HepG2 (cell line): ENCODE measurements around the gene PLRG1. TPM values are rescaled to one million over a fixed set of nuclear protein-coding genes. Genes with fewer than 3 reads are reported as not detected.

Source experiments
- CREM ChIP-seq, 2 experiments: sonication (generic) in 1 of 2; formaldehyde crosslinking in 1 of 2; IDR thresholded peaks; 2 replicates each; pipeline versions ENCODE4 v1.4.0 to v1.6.1; 2016 to 2020; ENCODE audit warnings: antibody characterized with exemption in 1 of 2, mild to moderate bottlenecking in 1 of 2, missing genetic modification reagents in 1 of 2
- EP300 ChIP-seq, 3 experiments: sonication (generic) in 1 of 3; formaldehyde crosslinking in 1 of 3; IDR thresholded peaks; 2 replicates each; pipeline versions ENCODE4 v1.5.1 to v1.6.1; 2011 to 2020; ENCODE audit warnings: low read depth in 2 of 3, low read length in 2 of 3, borderline replicate concordance in 1 of 3, improper control_type of control experiment in 1 of 3, mild to moderate bottlenecking in 1 of 3, missing genetic modification reagents in 1 of 3, moderate library complexity in 1 of 3
- FUBP1 ChIP-seq: sonication (generic); formaldehyde crosslinking; IDR thresholded peaks from 2 replicates; pipeline ENCODE4 v1.5.1; 2020; ENCODE audit warnings: missing genetic modification reagents, mild to moderate bottlenecking, borderline replicate concordance
- HNRNPK ChIP-seq: fragments of 200-400 bp; formaldehyde crosslinking; IDR thresholded peaks from 2 replicates; pipeline ENCODE4 v1.6.1; 2018; ENCODE audit warnings: low read length, low read depth, moderate library complexity, mild to moderate bottlenecking; ENCODE audit not compliant: poor library complexity, severe bottlenecking
- JUND ChIP-seq: sonication (generic); formaldehyde crosslinking; IDR thresholded peaks from 2 replicates; pipeline ENCODE4 v1.8.0; 2022; ENCODE audit warnings: mild to moderate bottlenecking, missing genetic modification reagents
- KMT2B ChIP-seq: IDR thresholded peaks from 2 replicates; pipeline ENCODE4 v1.6.1; 2016; ENCODE audit warnings: missing genetic modification reagents, missing compliant biosample characterization
- RERE ChIP-seq: IDR thresholded peaks from 2 replicates; pipeline ENCODE4 v1.6.1; 2016; ENCODE audit warnings: low read depth, missing genetic modification reagents, missing compliant biosample characterization
- SP2 ChIP-seq: sonication (generic); formaldehyde crosslinking; IDR thresholded peaks from 2 replicates; pipeline ENCODE4 v1.5.1; 2020; ENCODE audit warnings: mild to moderate bottlenecking, missing genetic modification reagents
- TFDP2 ChIP-seq: sonication (generic); formaldehyde crosslinking; IDR thresholded peaks from 2 replicates; pipeline ENCODE4 v1.4.0; 2020; ENCODE audit warnings: missing genetic modification reagents
- YEATS4 ChIP-seq: sonication (generic); formaldehyde crosslinking; IDR thresholded peaks from 2 replicates; pipeline ENCODE4 v1.4.0; 2020; ENCODE audit warnings: missing genetic modification reagents, borderline replicate concordance
- ZBTB26 ChIP-seq: IDR thresholded peaks from 2 replicates; pipeline ENCODE4 v1.6.1; 2016; ENCODE audit warnings: missing compliant biosample characterization, missing genetic modification reagents, borderline replicate concordance
- ZNF225 ChIP-seq: sonication (generic); formaldehyde crosslinking; IDR thresholded peaks from 2 replicates; pipeline ENCODE4 v1.4.0; 2020; ENCODE audit warnings: mild to moderate bottlenecking, missing genetic modification reagents
- ZNF317 ChIP-seq: sonication (generic); formaldehyde crosslinking; IDR thresholded peaks from 2 replicates; pipeline ENCODE4 v1.5.0; 2020; ENCODE audit warnings: mild to moderate bottlenecking, missing genetic modification reagents
- ZNF343 ChIP-seq: sonication (generic); formaldehyde crosslinking; IDR thresholded peaks from 2 replicates; pipeline ENCODE4 v1.4.0; 2020; ENCODE audit warnings: mild to moderate bottlenecking, missing genetic modification reagents
- ZNF570 ChIP-seq: sonication (generic); formaldehyde crosslinking; IDR thresholded peaks from 2 replicates; pipeline ENCODE4 v1.4.0; 2020; ENCODE audit warnings: mild to moderate bottlenecking, missing genetic modification reagents, borderline replicate concordance
- ZNF780A ChIP-seq: sonication (generic); formaldehyde crosslinking; IDR thresholded peaks from 2 replicates; pipeline ENCODE4 v1.8.0; 2022; ENCODE audit warnings: mild to moderate bottlenecking, missing genetic modification reagents, moderate library complexity
- polyA plus RNA-seq, 8 experiments: library from polyadenylated mRNA; depleted of rRNA in 3 of 8; stranded (reverse) in 7 of 8; unstranded in 1 of 8; fragments of >200 nt; fragmentation: Illumina TruSeq in 4 of 8; extraction: Trizol in 4 of 8; gene quantifications; 2 replicates each; pipeline versions ENCODE4 v1.2.1 to v1.2.3, GENCODE V29; 2011 to 2016; ENCODE audit warnings: low read depth in 4 of 8, missing spikeins in 1 of 8, mixed read lengths in 1 of 8; ENCODE audit not compliant: insufficient read depth in 1 of 8
- total RNA-seq, 5 experiments: library from RNA; depleted of rRNA; stranded (reverse); fragments of >200 nt; fragmentation: Illumina TruSeq; extraction: Trizol; gene quantifications; 2 replicates each; pipeline ENCODE4 v1.2.3, GENCODE V29; 2016; ENCODE audit warnings: low read depth in 1 of 5

The PLRG1 gene
- total and polyA plus RNA-seq, 2 of the 13 experiments (the other 11 are each of a cell fraction or from before 2014, with no cell fraction given): 77.3 to 110 TPM

GRCh38 chr4:154590329-154591006, 40.3 kb upstream of the PLRG1 start, which contains the start of gene FGA (continued):
- TF ChIP-seq ZNF225 (CRISPR knock-in tag) (no peak), ZNF780A (CRISPR knock-in tag) (peak; percentile 84; the same call in 1 of the 2 replicates), ZNF343 (CRISPR knock-in tag) (no peak), ZNF317 (peak; percentile 96), KMT2B (CRISPR knock-in tag) (peak; percentile 63; the same call in 1 of the 2 replicates), TFDP2 (CRISPR knock-in tag) (no peak), YEATS4 (CRISPR knock-in tag) (0 out of 2 replicates have a peak, but pooled peaks have one; percentile 30), FUBP1 (CRISPR knock-in tag) (peak; percentile 50; the same call in 1 of the 2 replicates), ZBTB26 (CRISPR knock-in tag) (peak; percentile 16; the same call in 1 of the 2 replicates), CREM (IDR thresholded peaks at IDR 0.05) (peak; percentile 95), CREM (CRISPR knock-in tag; IDR thresholded peaks at IDR 0.05) (no peak), JUND (CRISPR knock-in tag) (peak; percentile 81; the same call in 1 of the 2 replicates), SP2 (CRISPR knock-in tag) (no peak), ZNF570 (no peak), RERE (CRISPR knock-in tag) (peak; percentile 98), EP300 (IDR thresholded peaks at IDR 0.05; ENCODE audit: low read depth in 2 of 2, low read length in 2 of 2) (peak; percentile 79 to 100; a peak in 3 of 4 replicates), EP300 (CRISPR knock-in tag; IDR thresholded peaks at IDR 0.05; ENCODE audit: borderline replicate concordance) (peak; percentile 99), HNRNPK (no peak)
